Panc1 (cell line): Measurements from ENCODE around the gene LRRC63. TPM values are rescaled to one million over a fixed set of nuclear protein-coding genes. Genes with fewer than 3 reads are reported as not detected.

Experiments
- ATAC-seq: fragments of 200-7000 bp; cut with Tn5 transposase; 2 replicates; pipeline ENCODE4 v1.9.1; 2020; ENCODE audit warnings: mild to moderate bottlenecking, moderate library complexity
- BruUV-seq: library from RNA; stranded (reverse); fragments of 400-500 nt; replicated peaks from 2 replicates; lab custom pipeline; 2021; lab: Mats Ljungman, UMichigan
- CTCF ChIA-PET: fragments of 300-600 bp; sonication (Branson Sonifier 250); formaldehyde crosslinking; loops from one replicate; lab custom pipeline; 2022; ENCODE audit warnings: antibody characterized with exemption; lab: Charles Lee
- POLR2A ChIA-PET: fragments of 300-600 bp; sonication (Branson Sonifier 250); formaldehyde crosslinking; loops from one replicate; lab custom pipeline; 2022; ENCODE audit warnings: antibody characterized with exemption; lab: Charles Lee
- DNase-seq: peaks from one replicate; pipeline ENCODE4 v3.0.0-alpha.2; 2010; ENCODE audit warnings: low read depth, low spot score
- H3K27ac ChIP-seq: 2 replicates; pipeline ENCODE4 v1.5.1; 2011; ENCODE audit warnings: mild to moderate bottlenecking, low read length, inconsistent platforms
- H3K27me3 ChIP-seq: fragments of 200-500 bp; sonication (Bioruptor generic); 2 replicates; pipeline ENCODE4 v1.6.0; 2014; ENCODE audit warnings: low read length, inconsistent platforms; ENCODE audit not compliant: control insufficient read depth, insufficient read depth
- H3K36me3 ChIP-seq: fragments of 200-500 bp; sonication (Bioruptor generic); 2 replicates; pipeline ENCODE4 v1.5.1; 2014; ENCODE audit warnings: inconsistent platforms, mild to moderate bottlenecking, low read length, moderate library complexity; ENCODE audit not compliant: control insufficient read depth, insufficient read depth
- H3K4me1 ChIP-seq: 2 replicates; pipeline ENCODE4 v1.5.1; 2011; ENCODE audit warnings: inconsistent platforms, mild to moderate bottlenecking, low read length, moderate library complexity; ENCODE audit not compliant: control insufficient read depth, insufficient read depth
- H3K4me3 ChIP-seq, 2 experiments: 2 replicates each; pipeline ENCODE4 v1.5.1; 2011 to 2012; ENCODE audit warnings: low read depth in 2 of 2, low read length in 2 of 2, mild to moderate bottlenecking in 2 of 2, inconsistent platforms in 1 of 2, moderate library complexity in 1 of 2
- H3K9me3 ChIP-seq: fragments of 200-500 bp; sonication (Bioruptor generic); 2 replicates; pipeline ENCODE4 v1.5.1; 2014; ENCODE audit warnings: low read depth, mild to moderate bottlenecking, inconsistent platforms, low read length, moderate library complexity; ENCODE audit not compliant: control insufficient read depth, insufficient read depth
- POLR2AphosphoS5 ChIP-seq: IDR thresholded peaks from 2 replicates; pipeline ENCODE4 v1.6.1; 2012; ENCODE audit warnings: mild to moderate bottlenecking, low read depth, low read length, moderate library complexity
- SIN3A ChIP-seq: IDR thresholded peaks from 2 replicates; pipeline ENCODE4 v1.6.1; 2012; ENCODE audit warnings: low read depth, mild to moderate bottlenecking, low read length, moderate library complexity, borderline replicate concordance; ENCODE audit not compliant: insufficient read depth
- TCF7L2 ChIP-seq: IDR thresholded peaks from 2 replicates; pipeline ENCODE4 v1.6.1; 2011; ENCODE audit warnings: mild to moderate bottlenecking, low read depth, low read length, inconsistent platforms
- in situ Hi-C: cut with HindIII; loops from 2 replicates; pipeline ENCODE4 v1.10.0; 2016; ENCODE audit warnings: low sequenced_read_pairs, low pct_unique_long_range_greater_than_20kb
- intact Hi-C: fragments of 100-400 bp; cut with micrococcal nuclease; formaldehyde crosslinking; loops from one replicate; pipeline ENCODE4 v1.10.0; 2022; ENCODE audit not compliant: unreplicated experiment
- total RNA-seq: library from RNA; stranded (reverse); gene quantifications from one replicate; pipeline ENCODE4 v1.2.1, GENCODE V29; 2021; ENCODE audit not compliant: unreplicated experiment
- TF ChIP-seq, protein P1 (sequence below), 2 experiments: IDR thresholded peaks; 2 replicates each; pipeline ENCODE4 v1.6.1; 2011 to 2012; ENCODE audit warnings: low read depth in 2 of 2, control low read depth in 1 of 2, low read length in 1 of 2, mild to moderate bottlenecking in 1 of 2, moderate library complexity in 1 of 2; ENCODE audit not compliant: insufficient read depth in 1 of 2
- TF ChIP-seq, protein P2 (sequence below): fragments of 450-650 bp; IDR thresholded peaks from 2 replicates; pipeline ENCODE4 v1.5.1; 2017; ENCODE audit warnings: mild to moderate bottlenecking

The LRRC63 gene
- total RNA-seq, 1 experiment from 2014 or later = 0.15 TPM

DNA sequence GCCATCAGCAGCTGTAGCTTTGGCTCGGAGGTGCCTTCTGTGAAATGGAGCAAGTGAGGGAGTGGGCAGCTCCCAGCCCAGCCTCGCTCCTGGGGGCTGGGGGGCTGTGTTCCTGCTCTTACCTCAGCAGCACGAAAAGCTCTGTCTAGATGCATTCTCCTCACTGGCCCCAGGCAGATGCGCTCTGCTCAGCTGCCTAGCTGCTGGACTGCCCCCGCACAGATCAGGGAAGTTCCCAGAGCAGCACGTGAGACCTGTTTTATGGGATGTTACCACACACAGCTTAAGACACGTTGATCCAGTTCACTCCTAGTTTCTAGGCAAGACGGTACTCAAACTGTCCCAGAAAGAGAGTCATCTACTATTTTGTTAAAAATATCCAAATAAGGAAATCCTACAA lies 43.4 kb upstream of the LRRC63 start:
- H3K27ac ChIP-seq = no peak overlapping the region
- DNase-seq (no peak), ATAC-seq (no peak)
- BruUV-seq = no TSS peak
- in situ Hi-C loops = no loop called here
- TF ChIP-seq TCF7L2 = no peak
- TF ChIP-seq SIN3A = no peak
- TF ChIP-seq POLR2AphosphoS5 = no peak
- TF ChIP-seq, protein P1, sequence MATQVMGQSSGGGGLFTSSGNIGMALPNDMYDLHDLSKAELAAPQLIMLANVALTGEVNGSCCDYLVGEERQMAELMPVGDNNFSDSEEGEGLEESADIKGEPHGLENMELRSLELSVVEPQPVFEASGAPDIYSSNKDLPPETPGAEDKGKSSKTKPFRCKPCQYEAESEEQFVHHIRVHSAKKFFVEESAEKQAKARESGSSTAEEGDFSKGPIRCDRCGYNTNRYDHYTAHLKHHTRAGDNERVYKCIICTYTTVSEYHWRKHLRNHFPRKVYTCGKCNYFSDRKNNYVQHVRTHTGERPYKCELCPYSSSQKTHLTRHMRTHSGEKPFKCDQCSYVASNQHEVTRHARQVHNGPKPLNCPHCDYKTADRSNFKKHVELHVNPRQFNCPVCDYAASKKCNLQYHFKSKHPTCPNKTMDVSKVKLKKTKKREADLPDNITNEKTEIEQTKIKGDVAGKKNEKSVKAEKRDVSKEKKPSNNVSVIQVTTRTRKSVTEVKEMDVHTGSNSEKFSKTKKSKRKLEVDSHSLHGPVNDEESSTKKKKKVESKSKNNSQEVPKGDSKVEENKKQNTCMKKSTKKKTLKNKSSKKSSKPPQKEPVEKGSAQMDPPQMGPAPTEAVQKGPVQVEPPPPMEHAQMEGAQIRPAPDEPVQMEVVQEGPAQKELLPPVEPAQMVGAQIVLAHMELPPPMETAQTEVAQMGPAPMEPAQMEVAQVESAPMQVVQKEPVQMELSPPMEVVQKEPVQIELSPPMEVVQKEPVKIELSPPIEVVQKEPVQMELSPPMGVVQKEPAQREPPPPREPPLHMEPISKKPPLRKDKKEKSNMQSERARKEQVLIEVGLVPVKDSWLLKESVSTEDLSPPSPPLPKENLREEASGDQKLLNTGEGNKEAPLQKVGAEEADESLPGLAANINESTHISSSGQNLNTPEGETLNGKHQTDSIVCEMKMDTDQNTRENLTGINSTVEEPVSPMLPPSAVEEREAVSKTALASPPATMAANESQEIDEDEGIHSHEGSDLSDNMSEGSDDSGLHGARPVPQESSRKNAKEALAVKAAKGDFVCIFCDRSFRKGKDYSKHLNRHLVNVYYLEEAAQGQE (IDR thresholded peaks at IDR 0.05; ENCODE audit: insufficient read depth in 1 of 2, low read depth in 2 of 2, low read length in 1 of 2) = no peak
- TF ChIP-seq, protein P2, sequence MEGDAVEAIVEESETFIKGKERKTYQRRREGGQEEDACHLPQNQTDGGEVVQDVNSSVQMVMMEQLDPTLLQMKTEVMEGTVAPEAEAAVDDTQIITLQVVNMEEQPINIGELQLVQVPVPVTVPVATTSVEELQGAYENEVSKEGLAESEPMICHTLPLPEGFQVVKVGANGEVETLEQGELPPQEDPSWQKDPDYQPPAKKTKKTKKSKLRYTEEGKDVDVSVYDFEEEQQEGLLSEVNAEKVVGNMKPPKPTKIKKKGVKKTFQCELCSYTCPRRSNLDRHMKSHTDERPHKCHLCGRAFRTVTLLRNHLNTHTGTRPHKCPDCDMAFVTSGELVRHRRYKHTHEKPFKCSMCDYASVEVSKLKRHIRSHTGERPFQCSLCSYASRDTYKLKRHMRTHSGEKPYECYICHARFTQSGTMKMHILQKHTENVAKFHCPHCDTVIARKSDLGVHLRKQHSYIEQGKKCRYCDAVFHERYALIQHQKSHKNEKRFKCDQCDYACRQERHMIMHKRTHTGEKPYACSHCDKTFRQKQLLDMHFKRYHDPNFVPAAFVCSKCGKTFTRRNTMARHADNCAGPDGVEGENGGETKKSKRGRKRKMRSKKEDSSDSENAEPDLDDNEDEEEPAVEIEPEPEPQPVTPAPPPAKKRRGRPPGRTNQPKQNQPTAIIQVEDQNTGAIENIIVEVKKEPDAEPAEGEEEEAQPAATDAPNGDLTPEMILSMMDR = no peak
- no peaks in the 10 kb centered on the region for H3K36me3 ChIP-seq
- H3K27me3 ChIP-seq = no peaks in the 10 kb centered on the region; the same call in 1 of the 2 replicates
- no peaks in the 10 kb centered on the region for H3K9me3 ChIP-seq
- ChIA-PET CTCF (no interaction called here), POLR2A (no interaction called here)
- intact Hi-C loops = no loop called here
- no peaks in the 10 kb centered on the region for H3K4me1 ChIP-seq
- H3K4me3 ChIP-seq = no peak overlapping the region

DNA sequence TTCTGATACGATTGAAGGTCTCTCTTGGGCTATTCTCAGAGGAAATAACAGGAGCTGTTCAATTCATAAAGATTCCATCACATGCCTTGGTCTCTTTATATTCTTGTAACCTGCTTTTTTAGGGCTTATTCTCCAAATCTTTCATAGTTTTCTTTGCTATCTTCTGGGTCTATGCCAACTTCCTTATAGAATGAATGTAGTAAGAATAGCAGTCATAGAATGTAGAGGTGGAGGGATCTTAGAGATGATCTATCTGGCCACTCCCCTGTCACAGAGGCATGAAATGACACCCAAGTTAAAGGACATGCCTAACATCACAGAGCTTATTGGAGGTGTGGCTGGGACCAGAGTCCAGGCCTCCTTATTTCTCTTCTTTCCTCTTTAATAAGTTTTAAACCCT lies 42.9 kb upstream of the LRRC63 start:
- in situ Hi-C loops = no loop called here
- CTCF ChIA-PET = no interaction called here
- Histone ChIP-seq H3K4me1 (no peaks in the 10 kb centered on the region), H3K4me3 (no peak overlapping the region), H3K27me3 (no peaks in the 10 kb centered on the region; the same call in 1 of the 2 replicates), H3K27ac (no peak overlapping the region), H3K9me3 (no peaks in the 10 kb centered on the region), H3K36me3 (no peaks in the 10 kb centered on the region)
- ATAC-seq (no peak), DNase-seq (no peak)
- POLR2A ChIA-PET = no interaction called here
- no TSS peak for BruUV-seq
- TF ChIP-seq, protein P2 = no peak
- intact Hi-C loops = no loop called here
